IPS-18a (cell line): ENCODE data around the gene CBX1.

ENCODE experiments used
- H3K27ac ChIP-seq: one replicate; pipeline ENCODE4 v1.5.1; 2013; ENCODE audit warnings: low read length
- H3K27me3 ChIP-seq: one replicate; pipeline ENCODE4 v1.6.1; 2013; ENCODE audit warnings: mild to moderate bottlenecking, low read length; ENCODE audit not compliant: control insufficient read depth, insufficient read depth
- H3K36me3 ChIP-seq: one replicate; pipeline ENCODE4 v1.6.1; 2013; ENCODE audit warnings: low read depth, low read length; ENCODE audit not compliant: control insufficient read depth
- H3K4me1 ChIP-seq: one replicate; pipeline ENCODE4 v1.6.1; 2013; ENCODE audit warnings: low read depth, low read length; ENCODE audit not compliant: control insufficient read depth
- H3K4me3 ChIP-seq: one replicate; pipeline ENCODE4 v1.5.1; 2013; ENCODE audit warnings: low read length
- H3K9ac ChIP-seq: one replicate; pipeline ENCODE4 v1.6.1; 2013; ENCODE audit warnings: mild to moderate bottlenecking, low read length, moderate library complexity
- H3K9me3 ChIP-seq: one replicate; pipeline ENCODE4 v1.6.1; 2013; ENCODE audit warnings: low read depth, low read length; ENCODE audit not compliant: control insufficient read depth

The CBX1 gene

DNA sequence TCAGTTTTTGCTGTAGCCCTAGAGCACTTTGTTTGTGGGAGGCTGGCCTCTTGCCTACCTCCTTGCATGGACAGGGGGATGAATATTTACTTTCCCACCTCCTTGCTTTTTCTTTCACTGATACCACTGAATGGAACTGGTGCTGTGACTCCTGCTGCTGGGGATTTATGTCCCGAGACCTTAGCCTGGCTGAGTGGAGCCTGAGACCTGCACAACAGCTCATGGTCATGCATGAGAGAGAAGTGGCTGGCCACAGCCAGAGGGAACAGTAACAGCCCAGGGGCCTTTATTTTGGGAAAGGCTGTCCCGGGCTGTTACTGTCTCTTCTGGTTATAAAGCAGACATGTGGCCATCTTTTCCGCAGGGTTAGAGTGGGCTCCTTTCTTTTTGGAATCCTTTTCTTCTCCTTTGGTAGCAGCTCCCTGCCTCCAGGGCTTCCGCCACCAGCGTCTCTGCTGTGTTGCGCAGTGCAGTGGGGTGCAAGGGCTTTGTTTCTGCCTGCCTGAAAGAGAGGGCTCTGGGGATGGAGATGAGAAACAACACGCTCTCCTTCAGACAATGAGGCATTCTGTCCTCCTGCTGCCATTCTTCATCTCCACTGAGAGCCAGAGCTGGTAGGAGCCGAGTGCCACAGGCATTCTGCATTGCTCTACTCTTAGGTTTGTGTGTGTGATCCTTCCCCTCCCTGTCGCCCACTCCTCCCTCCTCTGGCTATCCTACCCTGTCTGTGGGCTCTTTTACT lies 20.8 kb upstream of the CBX1 start:
- Histone ChIP-seq H3K9me3 (no peaks in the 10 kb centered on the region), H3K4me3 (no peak overlapping the region), H3K9ac (no peak overlapping the region), H3K4me1 (no peaks in the 10 kb centered on the region), H3K27ac (no peak overlapping the region), H3K27me3 (no peaks in the 10 kb centered on the region), H3K36me3 (peaks cover 33% of the 10 kb centered on the region)

- Histone ChIP-seq H3K27me3 (no peaks in the 10 kb centered on the region), H3K4me3 (no peak overlapping the region), H3K36me3 (peaks cover 13% of the 10 kb centered on the region), H3K9ac (no peak overlapping the region), H3K9me3 (no peaks in the 10 kb centered on the region), H3K4me1 (no peaks in the 10 kb centered on the region), H3K27ac (no peak overlapping the region)
These were observed 12.0 kb upstream of the CBX1 start for GRCh38 chr17:48113201-48113676.

- Histone ChIP-seq H3K4me1 (no peaks in the 10 kb centered on the region), H3K27me3 (no peaks in the 10 kb centered on the region), H3K27ac (no peak overlapping the region), H3K9me3 (no peaks in the 10 kb centered on the region), H3K4me3 (no peak overlapping the region), H3K36me3 (peaks cover 6% of the 10 kb centered on the region), H3K9ac (no peak overlapping the region)
These were observed 10.6 kb upstream of the CBX1 start for GRCh38 chr17:48111937-48112241.

GRCh38 chr17:48110761-48111160 lies 9.5 kb upstream of the CBX1 start:
- H3K4me1 ChIP-seq, result no peaks in the 10 kb centered on the region
- no peak overlapping the region for H3K9ac ChIP-seq
- no peaks in the 10 kb centered on the region for H3K9me3 ChIP-seq
- H3K27ac ChIP-seq, result no peak overlapping the region
- peaks cover 6% of the 10 kb centered on the region for H3K36me3 ChIP-seq
- H3K4me3 ChIP-seq, result no peak overlapping the region
- no peaks in the 10 kb centered on the region for H3K27me3 ChIP-seq

DNA sequence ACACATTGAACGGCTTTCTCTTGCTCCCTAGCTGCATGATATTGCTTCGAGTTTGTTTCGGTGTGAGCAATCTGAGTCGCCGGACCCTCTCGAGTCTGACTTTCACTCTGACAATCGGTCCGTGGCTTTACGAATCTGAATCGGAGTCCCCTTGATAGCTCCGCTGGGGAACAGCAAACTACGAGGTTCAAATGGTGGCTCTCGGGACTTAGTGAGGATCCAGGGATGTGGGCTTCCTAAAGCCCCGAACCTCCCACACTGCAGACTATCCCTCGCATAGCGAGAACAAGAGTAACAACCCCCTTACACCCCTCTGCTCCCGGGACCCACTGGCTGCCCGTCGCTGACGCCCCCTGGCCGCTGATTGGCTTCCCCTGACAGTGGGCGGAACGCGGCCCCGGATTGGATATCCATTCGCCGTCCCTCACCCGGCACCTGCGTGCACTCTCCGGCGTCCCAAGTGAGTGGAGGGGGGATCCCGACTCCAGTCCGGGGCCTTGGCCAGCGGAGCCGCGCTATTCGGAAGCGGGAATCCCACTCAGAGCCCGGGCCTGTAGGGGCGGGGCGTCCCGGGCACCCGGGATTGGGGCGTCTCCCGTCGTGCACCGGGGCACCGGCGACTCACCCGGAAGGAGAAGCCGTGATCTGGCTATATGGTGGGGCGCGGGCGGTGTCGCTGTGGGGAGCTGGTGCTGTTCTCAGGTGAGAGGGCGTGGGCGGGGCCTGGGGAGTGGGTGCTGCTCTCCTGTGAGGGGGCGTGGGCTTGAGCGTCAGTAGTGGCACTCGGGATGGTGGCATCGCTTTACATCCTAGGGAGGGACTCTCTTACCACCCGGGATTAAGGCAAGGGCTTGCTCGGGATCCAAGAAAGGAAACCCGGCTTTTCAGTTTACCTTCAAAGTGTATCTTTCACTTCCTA lies 6.1 kb upstream of the CBX1 start, which contains the start of gene SNX11:
SNX11 (plus strand) TSS at position 630 of the 919 bp plus-strand sequence. CDS start 4,278 bp downstream, outside the sequence.
- no peaks in the 10 kb centered on the region for H3K36me3 ChIP-seq
- H3K4me3 ChIP-seq, result peak within 1 kb of the TSS; percentile 93
- H3K27me3 ChIP-seq, result no peaks in the 10 kb centered on the region
- peak within 1 kb of the TSS; percentile 46 for H3K27ac ChIP-seq
- H3K9me3 ChIP-seq, result no peaks in the 10 kb centered on the region
- peak within 1 kb of the TSS; percentile 89 for H3K9ac ChIP-seq
- H3K4me1 ChIP-seq, result no peaks in the 10 kb centered on the region

GRCh38 chr17:48106802-48107136 lies 5.5 kb upstream of the CBX1 start:
- Histone ChIP-seq H3K9me3 (no peaks in the 10 kb centered on the region), H3K9ac (peak overlapping the region; percentile 89), H3K27me3 (no peaks in the 10 kb centered on the region), H3K4me3 (peak overlapping the region; percentile 93), H3K27ac (no peak overlapping the region), H3K36me3 (no peaks in the 10 kb centered on the region), H3K4me1 (no peaks in the 10 kb centered on the region)

- no peak overlapping the region for H3K27ac ChIP-seq
- H3K4me1 ChIP-seq, result no peaks in the 10 kb centered on the region
- no peaks in the 10 kb centered on the region for H3K9me3 ChIP-seq
- no peaks in the 10 kb centered on the region for H3K36me3 ChIP-seq
- no peak overlapping the region for H3K9ac ChIP-seq
- H3K4me3 ChIP-seq, result no peak overlapping the region
- H3K27me3 ChIP-seq, result no peaks in the 10 kb centered on the region
These were observed 3.2 kb upstream of the CBX1 start for GRCh38 chr17:48104440-48104839.

DNA sequence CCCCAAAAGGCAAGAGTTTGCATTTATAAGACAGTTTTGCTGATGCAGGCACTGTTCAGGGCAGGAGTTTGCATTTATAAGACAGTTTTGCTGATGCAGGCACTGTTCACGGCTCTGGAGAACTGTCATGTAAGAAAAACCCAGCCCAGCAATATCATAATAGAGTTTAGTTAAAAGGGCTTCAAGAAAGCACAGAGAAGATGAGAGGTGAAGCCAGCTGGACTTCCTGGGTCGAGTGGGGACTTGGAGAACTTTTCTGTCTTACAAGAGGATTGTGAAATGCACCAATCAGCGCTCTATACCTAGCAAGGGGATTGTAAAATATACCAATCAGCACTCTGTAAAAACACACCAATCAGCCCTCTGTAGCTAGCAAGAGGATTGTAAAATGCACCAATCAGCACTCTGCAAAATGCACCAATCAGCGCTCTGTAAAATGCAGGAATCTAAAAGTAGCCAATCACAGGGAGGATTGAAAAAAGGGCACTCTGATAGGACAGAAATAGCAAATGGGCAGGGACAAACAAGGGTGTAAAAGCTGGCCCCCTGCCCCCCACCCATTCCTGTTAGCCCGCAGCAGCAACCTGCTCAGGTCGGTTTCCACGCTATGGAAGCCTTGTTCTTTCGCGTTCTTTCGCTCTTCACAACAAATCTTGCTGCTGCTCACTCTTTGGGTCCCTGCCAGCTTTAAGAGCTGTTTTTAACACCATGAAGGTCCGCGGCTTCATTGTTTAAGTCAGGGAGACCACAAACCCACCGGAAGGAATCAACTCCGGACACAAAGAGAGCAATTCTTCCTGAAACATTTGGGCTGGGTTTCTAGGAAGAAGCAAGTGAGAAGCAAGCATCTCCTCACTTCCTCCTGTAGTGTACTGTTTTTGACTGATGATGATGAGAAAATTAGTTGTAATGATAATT lies 1.8 kb upstream of the CBX1 start:
- no peak overlapping the region for H3K27ac ChIP-seq
- no peaks in the 10 kb centered on the region for H3K27me3 ChIP-seq
- no peaks in the 10 kb centered on the region for H3K4me1 ChIP-seq
- no peak overlapping the region for H3K9ac ChIP-seq
- no peaks in the 10 kb centered on the region for H3K9me3 ChIP-seq
- H3K4me3 ChIP-seq, result no peak overlapping the region
- no peaks in the 10 kb centered on the region for H3K36me3 ChIP-seq

DNA sequence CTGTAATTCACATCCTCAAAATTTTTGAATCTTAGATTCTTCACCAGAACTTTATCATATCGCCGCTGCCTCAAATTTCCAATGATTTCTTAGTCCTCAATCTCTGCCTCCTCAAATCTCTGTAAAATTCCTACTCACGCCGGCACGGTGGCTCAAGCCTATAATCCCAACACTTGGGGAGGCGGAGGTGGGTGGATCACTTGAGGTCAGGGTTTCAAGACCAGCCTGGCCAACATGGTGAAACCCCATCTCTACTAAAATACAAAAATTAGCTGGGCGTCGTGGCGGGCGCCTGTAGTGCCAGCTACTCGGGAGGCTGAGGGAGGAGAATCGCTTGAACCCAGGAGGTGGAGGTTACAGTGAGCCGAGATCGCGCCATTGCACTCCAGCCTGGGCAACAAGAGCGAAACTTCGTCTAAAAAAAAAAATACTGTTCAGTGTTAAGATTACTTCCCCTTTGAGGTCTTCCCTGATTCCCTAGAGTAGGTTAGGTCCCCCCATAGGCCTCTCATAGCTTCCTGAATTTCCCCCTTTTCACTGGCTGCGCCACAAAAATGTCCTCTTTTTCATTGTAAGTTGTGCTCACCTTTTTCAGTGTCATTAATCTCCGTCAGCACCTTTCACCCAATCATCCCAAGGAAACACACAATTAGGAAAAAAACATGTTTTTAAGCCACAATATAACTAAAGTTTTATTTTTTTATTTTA lies 919 bp upstream of the CBX1 start:
- H3K4me3 ChIP-seq, result no peak overlapping the region
- H3K36me3 ChIP-seq, result no peaks in the 10 kb centered on the region
- H3K27ac ChIP-seq, result no peak overlapping the region
- H3K9me3 ChIP-seq, result no peaks in the 10 kb centered on the region
- H3K4me1 ChIP-seq, result no peaks in the 10 kb centered on the region
- no peak overlapping the region for H3K9ac ChIP-seq
- H3K27me3 ChIP-seq, result no peaks in the 10 kb centered on the region

- H3K36me3 ChIP-seq, result no peaks in the 10 kb centered on the region
- H3K9me3 ChIP-seq, result no peaks in the 10 kb centered on the region
- no peaks in the 10 kb centered on the region for H3K4me1 ChIP-seq
- H3K4me3 ChIP-seq, result peak overlapping the region; percentile 80
- no peaks in the 10 kb centered on the region for H3K27me3 ChIP-seq
- H3K9ac ChIP-seq, result peak overlapping the region; percentile 90
- peak overlapping the region; percentile 41 for H3K27ac ChIP-seq
These were observed 677 bp downstream of the CBX1 start for GRCh38 chr17:48100591-48101011.
